ENCODE measurements around the gene S100A7.

GRCh38 chr1:153428791-153429190 is 31.7 kb downstream of the S100A7 start:
- TF ChIP-seq CTCF (IDR thresholded peaks at IDR 0.05; ENCODE audit: low read depth, low read length, poor library complexity, severe bottlenecking): no peak
- TF ChIP-seq EZH2phosphoT487 (IDR thresholded peaks at IDR 0.05; ENCODE audit: borderline replicate concordance, low read length): no peak

Measured in DOHH2 (cell line).